HG03175 (cell line): ENCODE data around the gene FERMT3.

Experiments
- ATAC-seq: cut with Tn5 transposase; IDR thresholded peaks from one replicate; pipeline ENCODE4 v1.9.1; 2021; ENCODE audit warnings: mild to moderate bottlenecking, moderate library complexity; ENCODE audit not compliant: unreplicated experiment

Gene FERMT3

DNA sequence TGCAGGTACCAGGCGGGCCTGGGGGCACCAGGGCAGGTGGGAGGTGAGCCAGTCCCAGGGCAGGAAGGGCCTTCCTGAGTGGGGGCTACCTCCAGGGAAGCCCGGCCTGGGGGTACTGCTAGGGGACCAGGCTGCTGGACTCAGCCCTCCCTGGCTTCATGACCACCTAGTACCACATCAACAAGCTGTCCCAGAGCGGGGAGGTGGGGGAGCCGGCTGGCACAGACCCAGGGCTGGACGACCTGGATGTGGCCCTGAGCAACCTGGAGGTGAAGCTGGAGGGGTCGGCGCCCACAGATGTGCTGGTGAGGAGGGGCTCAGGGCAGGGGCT is 12.8 kb downstream of the FERMT3 start:
- no peak for ATAC-seq

DNA sequence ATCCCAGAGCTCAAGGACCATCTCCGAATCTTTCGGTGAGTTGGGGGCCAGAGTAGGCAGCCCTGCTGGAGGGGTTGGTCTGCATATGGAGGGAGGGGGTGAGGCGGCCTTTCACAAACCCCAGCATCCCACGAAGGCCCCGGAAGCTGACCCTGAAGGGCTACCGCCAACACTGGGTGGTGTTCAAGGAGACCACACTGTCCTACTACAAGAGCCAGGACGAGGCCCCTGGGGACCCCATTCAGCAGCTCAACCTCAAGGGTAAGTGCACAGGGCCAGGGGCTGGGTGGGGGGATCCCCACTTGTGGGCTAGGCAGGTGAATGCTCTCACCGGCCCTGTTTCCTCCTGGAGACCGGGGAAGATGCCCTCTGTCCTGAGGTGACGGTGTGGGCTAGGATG is 13.2 kb downstream of the FERMT3 start:
- no peak for ATAC-seq

DNA sequence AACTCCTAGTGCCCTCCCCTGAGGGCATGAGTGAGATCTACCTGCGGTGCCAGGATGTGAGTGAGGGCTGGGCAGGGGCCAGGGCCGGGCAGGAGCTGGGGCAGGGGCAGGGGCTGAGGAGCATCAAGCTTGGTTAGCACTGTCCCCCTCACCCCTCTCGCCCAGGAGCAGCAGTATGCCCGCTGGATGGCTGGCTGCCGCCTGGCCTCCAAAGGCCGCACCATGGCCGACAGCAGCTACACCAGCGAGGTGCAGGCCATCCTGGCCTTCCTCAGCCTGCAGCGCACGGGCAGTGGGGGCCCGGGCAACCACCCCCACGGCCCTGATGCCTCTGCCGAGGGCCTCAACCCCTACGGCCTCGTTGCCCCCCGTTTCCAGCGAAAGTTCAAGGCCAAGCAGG is 13.8 kb downstream of the FERMT3 start:
- ATAC-seq: no peak

- no peak for ATAC-seq
Observed at GRCh38 chr11:64220798-64221197, 14.3 kb downstream of the FERMT3 start.

DNA sequence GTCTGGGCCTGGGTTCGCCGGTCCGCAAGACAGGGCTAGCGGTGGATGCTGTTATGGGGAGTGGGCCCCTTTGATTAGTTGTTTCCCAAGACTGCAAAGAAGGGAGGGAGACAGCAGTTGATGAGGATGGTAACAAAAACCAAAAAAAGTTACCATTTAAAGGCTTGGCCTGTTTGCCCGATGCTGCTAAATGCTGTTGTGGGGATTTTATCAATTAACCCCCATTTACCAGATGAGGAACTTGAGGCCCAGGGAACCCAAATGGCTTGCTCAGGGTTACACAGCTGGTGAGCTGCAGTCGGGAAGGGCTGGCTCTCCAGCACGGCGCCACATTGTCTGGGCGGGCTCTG is 16.1 kb downstream of the FERMT3 start:
- ATAC-seq: no peak

DNA sequence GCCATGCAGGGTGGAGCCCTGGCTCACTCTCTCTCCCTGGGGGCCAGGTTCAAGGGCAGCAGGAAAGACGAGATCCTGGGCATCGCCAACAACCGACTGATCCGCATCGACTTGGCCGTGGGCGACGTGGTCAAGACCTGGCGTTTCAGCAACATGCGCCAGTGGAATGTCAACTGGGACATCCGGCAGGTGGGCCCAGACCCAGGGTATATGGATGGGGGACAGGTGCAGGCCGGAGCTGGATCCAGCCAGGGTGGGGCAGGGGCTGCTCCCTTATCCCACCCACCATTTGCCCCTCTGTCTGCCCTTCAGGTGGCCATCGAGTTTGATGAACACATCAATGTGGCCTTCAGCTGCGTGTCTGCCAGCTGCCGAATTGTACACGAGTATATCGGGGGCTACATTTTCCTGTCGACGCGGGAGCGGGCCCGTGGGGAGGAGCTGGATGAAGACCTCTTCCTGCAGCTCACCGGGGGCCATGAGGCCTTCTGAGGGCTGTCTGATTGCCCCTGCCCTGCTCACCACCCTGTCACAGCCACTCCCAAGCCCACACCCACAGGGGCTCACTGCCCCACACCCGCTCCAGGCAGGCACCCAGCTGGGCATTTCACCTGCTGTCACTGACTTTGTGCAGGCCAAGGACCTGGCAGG is 16.6 kb downstream of the FERMT3 start:
- no peak for ATAC-seq

GRCh38 chr11:64224151-64224890 is 17.8 kb downstream of the FERMT3 start:
- ATAC-seq: no peak

DNA sequence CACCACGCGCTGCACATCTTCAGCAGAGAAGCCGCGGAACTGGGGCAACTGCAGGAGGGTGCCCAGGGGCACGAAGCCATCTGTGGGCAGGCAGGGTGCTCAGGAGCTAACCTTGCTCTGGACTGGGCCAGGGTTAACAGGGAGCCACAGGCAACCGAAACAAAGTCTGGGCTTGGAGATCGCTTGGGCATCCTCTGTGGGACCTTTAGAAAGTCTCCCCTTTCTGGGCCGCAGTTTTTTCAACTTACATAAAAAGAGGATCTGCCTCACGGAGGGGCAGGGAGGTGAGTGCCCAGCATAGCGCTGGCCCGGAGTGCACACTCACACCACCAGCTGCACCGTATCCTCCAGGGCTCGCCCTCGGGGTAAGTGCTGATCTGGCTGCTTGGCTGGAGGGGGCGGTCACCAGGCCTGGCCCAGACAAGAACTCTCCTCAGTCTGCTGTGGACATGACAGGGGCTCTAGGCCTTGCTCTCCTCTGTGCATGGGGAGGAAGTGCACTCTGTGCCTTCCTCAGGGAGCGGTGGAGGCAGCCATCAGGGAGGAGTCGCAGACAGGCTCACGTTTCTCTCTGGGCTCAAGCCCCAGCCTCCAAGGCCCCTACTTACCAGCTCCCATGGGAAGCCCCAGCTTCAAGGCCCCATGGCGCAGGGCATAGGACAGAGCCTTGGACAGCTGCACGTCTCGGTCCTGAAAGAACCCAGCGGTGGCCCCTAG is 18.5 kb downstream of the FERMT3 start:
- ATAC-seq: no peak

- ATAC-seq: peak; percentile 51
Observed at GRCh38 chr11:64225608-64226506, 19.3 kb downstream of the FERMT3 start, which contains the start of the genes NUDT22 and TRPT1. TSS of gene NUDT22 (plus strand) at chr11:64226274. CDS start at chr11:64226653, 379 bp downstream. TSS of gene TRPT1 (minus strand) at chr11:64226186. CDS start at chr11:64225860, 326 bp downstream.

DNA sequence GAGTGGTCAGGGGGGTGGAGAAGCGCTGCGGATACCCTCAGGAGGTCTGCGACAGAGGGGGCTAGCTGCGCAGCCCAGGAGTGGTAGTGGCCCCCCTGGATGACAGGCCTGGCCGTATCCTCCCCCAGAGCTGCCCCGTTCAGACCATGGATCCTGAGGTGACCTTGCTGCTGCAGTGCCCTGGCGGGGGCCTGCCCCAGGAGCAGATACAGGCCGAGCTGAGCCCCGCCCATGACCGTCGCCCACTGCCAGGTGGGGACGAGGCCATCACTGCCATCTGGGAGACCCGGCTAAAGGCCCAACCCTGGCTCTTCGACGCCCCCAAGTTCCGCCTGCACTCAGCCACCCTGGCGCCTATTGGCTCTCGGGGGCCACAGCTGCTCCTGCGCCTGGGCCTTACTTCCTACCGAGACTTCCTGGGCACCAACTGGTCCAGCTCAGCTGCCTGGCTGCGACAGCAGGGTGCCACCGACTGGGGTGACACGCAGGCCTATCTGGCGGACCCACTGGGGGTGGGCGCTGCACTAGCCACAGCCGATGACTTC is 20.1 kb downstream of the FERMT3 start:
- ATAC-seq: no peak

DNA sequence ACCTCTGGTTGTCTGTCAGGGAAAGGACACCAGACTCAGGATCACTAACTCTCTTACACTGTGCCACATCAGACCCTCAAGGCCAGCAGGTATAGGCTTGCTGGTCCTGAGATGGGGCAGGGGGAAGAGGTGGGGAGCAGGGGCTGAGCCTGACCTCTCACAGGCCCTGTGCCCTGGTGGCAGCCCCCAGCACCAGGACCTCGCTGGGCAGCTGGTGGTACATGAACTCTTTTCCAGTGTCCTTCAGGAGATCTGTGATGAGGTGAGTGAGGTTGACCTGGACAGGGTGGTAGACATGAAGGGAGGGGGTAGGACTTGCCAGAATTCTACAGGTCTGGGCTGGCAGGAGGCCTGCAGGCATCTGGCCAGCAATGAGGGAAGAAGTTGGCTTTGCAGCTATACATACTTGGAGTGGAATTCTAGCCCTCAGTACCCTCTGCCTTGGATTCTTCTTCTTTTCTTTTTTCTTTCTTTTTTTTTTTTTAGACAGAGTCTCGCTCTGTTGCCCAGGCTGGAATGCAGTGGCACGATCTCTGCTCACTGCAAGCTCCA is 21.0 kb downstream of the FERMT3 start:
- no peak for ATAC-seq

DNA sequence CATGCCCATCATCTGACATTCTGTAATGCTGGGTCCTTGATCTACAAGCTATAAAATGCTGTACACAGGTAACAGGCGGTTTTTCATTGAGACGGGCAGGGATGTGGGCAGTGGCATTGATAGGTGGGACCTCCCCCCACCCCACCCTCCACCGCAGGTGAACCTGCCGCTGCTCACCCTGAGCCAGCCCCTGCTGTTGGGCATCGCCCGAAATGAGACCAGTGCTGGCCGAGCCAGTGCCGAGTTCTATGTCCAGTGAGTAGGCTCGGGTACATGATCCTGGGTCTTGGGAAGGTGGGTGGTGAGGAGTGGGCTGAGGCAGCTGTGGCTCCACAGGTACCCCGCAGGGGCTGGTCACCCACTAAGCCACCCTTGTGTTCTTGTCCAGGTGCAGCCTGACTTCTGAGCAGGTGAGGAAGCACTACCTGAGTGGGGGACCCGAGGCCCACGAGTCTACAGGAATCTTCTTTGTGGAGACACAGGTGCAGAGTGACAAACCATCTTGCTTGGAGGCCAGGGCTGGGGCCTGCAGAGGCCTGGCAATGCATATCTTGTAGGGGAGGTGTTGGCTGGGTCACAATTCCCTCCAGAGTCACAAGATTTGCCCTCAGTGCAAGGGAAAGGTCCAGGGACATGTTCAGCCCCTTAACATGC is 22.7 kb downstream of the FERMT3 start:
- no peak for ATAC-seq

DNA sequence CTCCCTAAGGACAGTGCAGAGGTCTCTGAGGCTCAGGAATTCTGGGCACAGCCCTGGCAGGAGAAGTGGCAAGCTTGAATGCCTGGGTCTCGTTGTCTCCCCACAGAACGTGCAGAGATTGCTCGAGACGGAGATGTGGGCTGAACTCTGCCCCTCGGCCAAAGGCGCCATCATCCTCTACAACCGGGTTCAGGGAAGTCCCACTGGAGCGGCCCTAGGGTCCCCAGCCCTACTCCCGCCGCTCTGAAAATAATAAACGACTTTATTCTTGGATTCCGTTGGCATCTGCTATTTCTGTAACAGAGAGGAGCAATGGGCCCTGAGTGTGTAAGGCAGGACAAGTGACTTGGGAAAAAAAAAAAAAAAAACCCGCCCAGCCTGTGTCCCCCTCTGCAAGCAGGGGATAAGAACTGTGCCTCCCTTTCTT is 23.2 kb downstream of the FERMT3 start:
- ATAC-seq: no peak

DNA sequence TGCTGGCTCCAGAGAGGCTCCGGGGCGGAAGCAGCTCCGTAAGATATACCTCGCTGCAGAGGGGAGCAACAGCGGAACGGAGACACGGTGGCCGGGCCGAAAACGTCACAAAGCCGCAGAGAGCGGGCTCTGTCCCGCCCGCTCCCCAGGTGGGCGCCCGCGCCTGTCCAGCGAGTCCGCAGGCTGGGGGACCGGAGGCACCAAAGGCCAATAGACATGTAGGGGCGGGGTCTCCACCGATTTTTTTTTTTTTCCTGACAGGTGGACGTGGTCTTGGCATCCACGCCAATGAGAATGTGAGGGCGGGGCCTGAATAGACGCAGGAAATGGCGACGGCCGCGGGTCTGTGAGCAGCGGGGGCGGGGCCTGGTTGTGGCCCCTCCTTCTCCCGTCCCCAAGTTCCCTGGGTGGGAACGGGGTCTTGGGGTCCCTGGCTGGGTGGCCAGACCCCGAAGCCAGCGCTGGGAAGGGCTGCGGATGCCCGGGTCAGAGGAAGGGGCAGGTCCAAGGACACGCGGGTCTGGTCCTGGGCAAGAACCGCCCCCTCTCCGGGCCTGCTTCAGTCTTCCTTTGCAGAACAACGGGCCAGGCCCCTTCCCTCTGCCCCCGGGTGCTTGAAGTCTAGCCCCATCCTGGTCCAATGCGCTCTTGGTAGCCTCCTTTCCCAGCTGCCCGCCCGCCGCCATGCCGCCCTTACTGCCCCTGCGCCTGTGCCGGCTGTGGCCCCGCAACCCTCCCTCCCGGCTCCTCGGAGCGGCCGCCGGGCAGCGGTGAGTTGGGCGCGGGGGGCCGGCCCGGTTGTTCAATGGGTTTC is 23.9 kb downstream of the FERMT3 start, which contains the start of gene DNAJC4:
Gene DNAJC4, plus strand, starts transcription at position 378 of the 814 bp plus-strand sequence. Its CDS starts 307 bp downstream, at position 685.
- peak; percentile 61 for ATAC-seq

DNA sequence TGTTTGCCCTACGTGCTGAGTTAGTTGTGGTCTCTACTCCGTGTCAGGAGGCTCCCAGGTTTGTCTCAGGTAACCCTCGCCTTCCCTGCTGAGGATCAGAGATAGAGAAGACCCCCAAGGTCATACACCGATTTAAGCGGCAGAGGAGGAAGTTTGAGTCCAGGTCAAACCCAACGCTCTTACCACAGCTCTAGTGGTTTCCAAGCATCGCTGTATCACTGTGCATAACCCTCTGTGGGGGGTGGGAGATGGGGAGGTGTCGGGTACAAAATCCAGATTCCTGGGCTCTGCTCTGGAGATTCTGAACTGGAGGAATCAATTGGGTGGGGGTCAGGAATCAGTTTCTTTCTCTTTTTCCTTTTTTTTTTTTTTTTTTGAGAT is 24.5 kb downstream of the FERMT3 start:
- ATAC-seq: no peak

DNA sequence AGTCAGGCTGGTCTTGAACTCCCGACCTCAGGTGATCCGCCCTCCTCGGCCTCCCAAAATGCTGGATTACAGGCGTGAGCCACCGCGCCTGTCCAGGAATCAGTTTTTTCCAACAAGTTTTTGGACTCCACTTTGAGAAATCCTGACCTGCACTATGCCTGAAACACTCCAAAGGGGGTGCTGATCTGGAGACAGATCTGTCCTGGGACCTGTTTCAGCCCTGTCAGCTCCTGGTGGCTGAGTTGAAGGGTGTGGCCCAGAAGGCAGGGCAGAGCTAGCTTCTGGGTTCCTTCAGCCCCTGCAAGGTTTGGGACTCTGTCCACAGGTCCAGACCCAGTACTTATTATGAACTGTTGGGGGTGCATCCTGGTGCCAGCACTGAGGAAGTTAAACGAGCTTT is 25.0 kb downstream of the FERMT3 start:
- no peak for ATAC-seq

DNA sequence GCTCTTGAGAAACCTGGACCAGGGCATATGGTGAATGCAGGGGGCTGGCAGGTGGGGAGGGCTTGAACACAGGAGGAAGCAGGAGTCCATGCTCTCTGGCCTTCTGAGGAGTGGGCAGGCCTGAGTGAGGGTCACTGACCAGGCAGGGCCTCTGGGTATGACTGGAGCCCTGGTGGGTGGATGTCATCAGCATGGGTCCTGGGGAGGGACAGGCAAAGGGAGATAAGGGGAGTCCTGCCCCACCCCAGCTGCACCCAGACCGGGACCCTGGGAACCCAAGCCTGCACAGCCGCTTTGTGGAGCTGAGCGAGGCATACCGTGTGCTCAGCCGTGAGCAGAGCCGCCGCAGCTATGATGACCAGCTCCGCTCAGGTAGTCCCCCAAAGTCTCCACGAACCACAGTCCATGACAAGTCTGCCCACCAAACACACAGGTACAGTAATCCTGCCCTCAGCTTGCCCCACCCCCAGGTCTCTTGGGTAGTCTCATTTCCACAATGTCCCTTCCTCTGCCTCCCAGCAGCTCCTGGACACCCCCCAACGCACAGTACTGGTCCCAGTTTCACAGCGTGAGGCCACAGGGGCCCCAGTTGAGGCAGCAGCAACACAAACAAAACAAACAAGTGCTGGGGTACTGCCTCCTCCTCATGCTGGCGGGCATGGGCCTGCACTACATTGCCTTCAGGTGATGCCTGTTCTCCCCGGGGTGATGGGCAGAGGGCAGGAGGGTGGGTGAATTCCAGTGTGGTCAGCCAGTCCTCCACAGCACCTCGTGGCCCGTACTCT is 25.9 kb downstream of the FERMT3 start:
- no peak for ATAC-seq

GRCh38 chr11:64232967-64233315 is 26.4 kb downstream of the FERMT3 start:
- ATAC-seq: no peak
